GM12878 (cell line): ENCODE measurements around the gene ADCY5. TPM values are rescaled to one million over a fixed set of nuclear protein-coding genes. Genes with fewer than 3 reads are reported as not detected.

Experiments used
- ATAC-seq: fragments of 200-7000 bp; cut with Tn5 transposase; 3 replicates; pipeline ENCODE4 v1.9.1; 2020; ENCODE audit warnings: mild to moderate bottlenecking, moderate library complexity
- BruUV-seq: library from RNA; stranded (reverse); fragments of 400-500 nt; replicated peaks from 2 replicates; lab custom pipeline; 2021; lab: Mats Ljungman, UMichigan
- CTCF ChIA-PET: fragments of 300-600 bp; sonication (Branson Sonifier 250); formaldehyde crosslinking; extraction: SDS; loops from one replicate; lab custom pipeline; 2021; ENCODE audit warnings: inconsistent platforms; lab: Yijun Ruan, JAX
- POLR2A ChIA-PET: fragments of 350-600 bp; formaldehyde crosslinking; extraction: SDS; loops from one replicate; lab custom pipeline; 2021; ENCODE audit warnings: inconsistent platforms; lab: Charles Lee
- RAD21 ChIA-PET: fragments of 300-600 bp; sonication (Branson Sonifier 250); formaldehyde crosslinking; loops from one replicate; lab custom pipeline; 2023; ENCODE audit warnings: antibody characterized with exemption; ENCODE audit not compliant: unreplicated experiment; lab: Charles Lee
- SMC1A ChIA-PET: fragments of 300-600 bp; sonication (Branson Sonifier 250); formaldehyde crosslinking; loops from one replicate; lab custom pipeline; 2023; ENCODE audit not compliant: unreplicated experiment, uncharacterized antibody; lab: Charles Lee
- DNase-seq: peaks from one replicate; pipeline ENCODE4 v3.0.0-alpha.2; 2011; ENCODE audit warnings: low read depth, low spot score
- FAIRE-seq: peaks from 3 replicates; lab custom pipeline; 2011; peaks lifted over from hg19 to GRCh38; lab: Jason Lieb, UNC
- H2AFZ ChIP-seq: 2 replicates; pipeline ENCODE4 v1.6.0; 2011; ENCODE audit warnings: low read depth, low read length, control low read depth; ENCODE audit not compliant: control insufficient read depth
- H3K27ac ChIP-seq: 2 replicates; pipeline ENCODE4 v1.5.1; 2011; ENCODE audit warnings: control low read depth; ENCODE audit not compliant: control insufficient read depth, insufficient read depth
- H3K27me3 ChIP-seq, 2 experiments: replicated peaks in 1 of 2; 2 replicates each; pipeline versions ENCODE4 v1.6.0 to v1.6.1; 2011; ENCODE audit warnings: low read length in 1 of 2; ENCODE audit not compliant: control insufficient read depth in 2 of 2, insufficient read depth in 2 of 2
- H3K36me3 ChIP-seq, 2 experiments: 2 replicates each; pipeline ENCODE4 v1.5.1; 2011; ENCODE audit warnings: low read length in 1 of 2; ENCODE audit not compliant: control insufficient read depth in 2 of 2, insufficient read depth in 2 of 2
- H3K4me1 ChIP-seq: 2 replicates; pipeline ENCODE4 v1.6.1; 2011; ENCODE audit warnings: mild to moderate bottlenecking, low read length, moderate library complexity, mixed read lengths; ENCODE audit not compliant: control insufficient read depth, insufficient read depth
- H3K4me2 ChIP-seq: 2 replicates; pipeline ENCODE4 v1.6.0; 2011; ENCODE audit warnings: control low read depth; ENCODE audit not compliant: control insufficient read depth, insufficient read depth
- H3K4me3 ChIP-seq: fragments of 200-600 bp; sonication (generic); 2 replicates; pipeline ENCODE4 v1.5.1; 2016
- H3K79me2 ChIP-seq: 2 replicates; pipeline ENCODE4 v1.6.0; 2011; ENCODE audit warnings: low read length; ENCODE audit not compliant: control insufficient read depth, insufficient read depth
- H3K9ac ChIP-seq: 2 replicates; pipeline ENCODE4 v1.8.0; 2011; ENCODE audit warnings: low read length, control low read depth, mixed read lengths; ENCODE audit not compliant: control insufficient read depth, insufficient read depth
- H3K9me3 ChIP-seq: replicated peaks from 3 replicates; pipeline ENCODE4 v1.5.1; 2011; ENCODE audit warnings: mild to moderate bottlenecking, low read length; ENCODE audit not compliant: control insufficient read depth, insufficient read depth
- H4K20me1 ChIP-seq: 2 replicates; pipeline ENCODE4 v1.6.0; 2011; ENCODE audit not compliant: control insufficient read depth, insufficient read depth
- ATF3 ChIP-seq: IDR thresholded peaks from 2 replicates; pipeline ENCODE4 v1.6.1; 2011; ENCODE audit warnings: low read depth, mild to moderate bottlenecking, low read length, moderate library complexity, borderline replicate concordance; ENCODE audit errors: extremely low read depth
- ATF7 ChIP-seq: fragments of 450-650 bp; IDR thresholded peaks from 2 replicates; pipeline ENCODE4 v1.6.1; 2016; ENCODE audit warnings: low read depth, mild to moderate bottlenecking
- BCLAF1 ChIP-seq: fragments of 450-650 bp; IDR thresholded peaks from 2 replicates; pipeline ENCODE4 v1.6.1; 2017; ENCODE audit warnings: antibody characterized with exemption, mild to moderate bottlenecking, moderate library complexity
- CREM ChIP-seq: IDR thresholded peaks from 2 replicates; pipeline ENCODE4 v1.6.1; 2014; ENCODE audit warnings: antibody characterized with exemption, low read depth
- KLF5 ChIP-seq: fragments of 450-650 bp; IDR thresholded peaks from 2 replicates; pipeline ENCODE4 v1.6.1; 2014; ENCODE audit warnings: mild to moderate bottlenecking; ENCODE audit not compliant: partially characterized antibody
- MYB ChIP-seq: fragments of 150-350 bp; IDR thresholded peaks from 2 replicates; pipeline ENCODE4 v1.6.1; 2014; ENCODE audit warnings: mild to moderate bottlenecking, low read depth, low read length, borderline replicate concordance
- RFX5 ChIP-seq: IDR thresholded peaks from 2 replicates; pipeline ENCODE4 v1.6.1; 2011; ENCODE audit warnings: low read depth, low read length, improper control_type of control experiment
- RUNX3 ChIP-seq: IDR thresholded peaks from 2 replicates; pipeline ENCODE4 v1.6.1; 2012; ENCODE audit warnings: low read length, inconsistent platforms
- SUPT20H ChIP-seq: IDR thresholded peaks from 2 replicates; pipeline ENCODE4 v1.6.1; 2011; ENCODE audit warnings: low read depth, mild to moderate bottlenecking, low read length, moderate library complexity, borderline replicate concordance; ENCODE audit not compliant: control insufficient read depth
- ZNF274 ChIP-seq: IDR thresholded peaks from one replicate; pipeline ENCODE4 v1.8.0; 2011; ENCODE audit not compliant: insufficient read length, insufficient read depth
- WGBS: methylation state at CpG from one replicate; pipeline ENCODE4 v1.1.6; 2016; ENCODE audit warnings: low lambda C conversion rate; ENCODE audit not compliant: insufficient replicate concordance, insufficient coverage; ENCODE audit errors: missing lambda C conversion rate; 5-methylcytosine and 5-hydroxymethylcytosine counted together
- in situ Hi-C: fragments of 300-500 bp; cut with MboI; formaldehyde crosslinking; loops from 9 replicates; pipeline ENCODE4 v1.14.3; 2018; ENCODE audit warnings: mixed read lengths
- intact Hi-C: fragments of 100-400 bp; cut with micrococcal nuclease; formaldehyde crosslinking; loops from one replicate; pipeline ENCODE4 v1.14.2; 2022; ENCODE audit not compliant: unreplicated experiment
- polyA plus RNA-seq, 11 experiments: library from polyadenylated mRNA; depleted of rRNA in 4 of 11; unstranded in 6 of 11; stranded (reverse) in 5 of 11; fragments of >200 nt; fragmentation: Nextera tagmentation in 4 of 11; fragmentation: Illumina TruSeq in 1 of 11; extraction: Ambion mirVana in 4 of 11; extraction: Trizol in 1 of 11; gene quantifications; 1 replicate in 1 of 11; 2 replicates in 10 of 11; pipeline versions ENCODE4 v1.2.1 to v1.2.3, GENCODE V29; 2011 to 2016; ENCODE audit warnings: inconsistent platforms in 2 of 11, missing spikeins in 2 of 11, low read depth in 1 of 11
- total RNA-seq, 4 experiments: library from RNA; depleted of rRNA in 3 of 4; stranded (reverse); fragments of >200 nt in 3 of 4; fragmentation: Illumina TruSeq in 1 of 4; extraction: Trizol in 1 of 4; gene quantifications; 2 replicates each; pipeline versions ENCODE4 v1.2.1 to v1.2.3, GENCODE V29; 2013 to 2021

Gene ADCY5
- total and polyA plus RNA-seq, 10 of the 15 experiments (the other 5 are each of a cell fraction or from before 2014, with no cell fraction given), result under 0.01 to 0.24 (median 0.02) TPM; not detected in 4

- 28% methylated on average over 12 of the region's 13 CpGs for WGBS
- in situ Hi-C loops, result no loop called here
- Histone ChIP-seq H3K36me3 (no peaks in the 10 kb centered on the region), H4K20me1 (no peaks in the 10 kb centered on the region), H3K79me2 (no peaks in the 10 kb centered on the region), H3K27ac (no peak overlapping the region), H3K9me3 (no peaks in the 10 kb centered on the region), H3K4me1 (no peaks in the 10 kb centered on the region), H2AFZ (no peak overlapping the region)
- ChIA-PET RAD21 (no interaction called here), SMC1A (no interaction called here), CTCF (interaction anchor here (0.7 kb wide), 1 partner anchor 192 kb away, joined by 3 read pairs; no protein-coding TSS in a partner anchor)
- BruUV-seq, result no TSS peak
- no peak for ATAC-seq
- no peak for TF ChIP-seq MYB
- no peak for TF ChIP-seq ZNF274
- TF ChIP-seq RUNX3, result no peak
- no peak for TF ChIP-seq ATF3
- TF ChIP-seq KLF5, result no peak
- no peak for TF ChIP-seq CREM
- no peak for TF ChIP-seq ATF7
- no peak for TF ChIP-seq RFX5
- no peak for TF ChIP-seq BCLAF1
- no peak for TF ChIP-seq SUPT20H
- TF ChIP-seq, all 136 proteins: peak for 0
- H3K27me3 ChIP-seq, result no peaks in the 10 kb centered on the region; a peak in 1 of 4 replicates
- no peak for DNase-seq
- no peak overlapping the region for H3K4me3 ChIP-seq
- H3K4me2 ChIP-seq, result no peak overlapping the region
- no peak overlapping the region for H3K9ac ChIP-seq
- POLR2A ChIA-PET, result no interaction called here
- no peak for FAIRE-seq
- intact Hi-C loops, result no loop called here
Measured at GRCh38 chr3:123296836-123297626, 151.9 kb downstream of the ADCY5 start.
